Testis (tissue), 2 donors: Measurements from ENCODE around the gene COL23A1.

Experiments
- POLR2A ChIP-seq: fragments of 450-650 bp; IDR thresholded peaks from one replicate; pipeline ENCODE4 v1.6.1; 2017; ENCODE audit warnings: antibody characterized with exemption, mild to moderate bottlenecking, moderate library complexity
- TF ChIP-seq, protein P1 (sequence below), 3 experiments: fragments of 450-650 bp in 2 of 3; fragments of 200-600 bp in 1 of 3; sonication (generic) in 1 of 3; IDR thresholded peaks; one replicate each; pipeline ENCODE4 v1.5.1; 2016 to 2019; ENCODE audit warnings: antibody characterized with exemption in 3 of 3, mild to moderate bottlenecking in 2 of 3, moderate library complexity in 1 of 3

DNA sequence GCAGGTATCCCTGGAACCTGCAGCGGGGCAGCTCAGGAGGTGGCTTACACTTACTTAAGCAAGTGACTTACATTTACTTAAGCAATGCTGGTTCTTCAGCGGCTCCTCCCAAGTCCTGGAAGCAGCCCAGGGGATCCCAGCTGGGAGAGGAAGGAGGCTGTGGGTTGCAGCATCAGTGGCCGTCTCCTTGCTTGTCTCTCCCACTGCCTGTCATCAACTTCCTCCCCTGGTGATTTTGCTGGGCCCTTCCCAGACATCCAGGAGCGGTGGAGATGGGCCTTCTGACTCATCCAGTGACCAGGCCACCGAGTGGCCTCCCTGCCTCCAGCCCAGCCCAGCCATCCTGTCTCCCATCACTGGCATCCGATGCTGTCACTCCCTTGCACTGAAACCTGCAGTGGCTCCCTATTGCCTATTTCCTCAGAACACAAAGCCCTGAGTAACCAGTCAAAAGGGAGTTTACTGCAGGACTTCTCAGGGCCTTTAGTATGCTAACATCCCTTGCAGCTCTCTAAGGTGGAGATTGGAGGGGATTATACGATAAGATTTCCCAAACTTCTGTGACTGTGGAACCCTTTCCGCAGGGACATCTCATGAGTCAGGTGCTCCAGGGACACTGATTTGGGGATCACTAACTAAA is 201.7 kb downstream of the COL23A1 start:
- TF ChIP-seq, protein P1, sequence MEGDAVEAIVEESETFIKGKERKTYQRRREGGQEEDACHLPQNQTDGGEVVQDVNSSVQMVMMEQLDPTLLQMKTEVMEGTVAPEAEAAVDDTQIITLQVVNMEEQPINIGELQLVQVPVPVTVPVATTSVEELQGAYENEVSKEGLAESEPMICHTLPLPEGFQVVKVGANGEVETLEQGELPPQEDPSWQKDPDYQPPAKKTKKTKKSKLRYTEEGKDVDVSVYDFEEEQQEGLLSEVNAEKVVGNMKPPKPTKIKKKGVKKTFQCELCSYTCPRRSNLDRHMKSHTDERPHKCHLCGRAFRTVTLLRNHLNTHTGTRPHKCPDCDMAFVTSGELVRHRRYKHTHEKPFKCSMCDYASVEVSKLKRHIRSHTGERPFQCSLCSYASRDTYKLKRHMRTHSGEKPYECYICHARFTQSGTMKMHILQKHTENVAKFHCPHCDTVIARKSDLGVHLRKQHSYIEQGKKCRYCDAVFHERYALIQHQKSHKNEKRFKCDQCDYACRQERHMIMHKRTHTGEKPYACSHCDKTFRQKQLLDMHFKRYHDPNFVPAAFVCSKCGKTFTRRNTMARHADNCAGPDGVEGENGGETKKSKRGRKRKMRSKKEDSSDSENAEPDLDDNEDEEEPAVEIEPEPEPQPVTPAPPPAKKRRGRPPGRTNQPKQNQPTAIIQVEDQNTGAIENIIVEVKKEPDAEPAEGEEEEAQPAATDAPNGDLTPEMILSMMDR (IDR thresholded peaks at IDR 0.05) = no peak
- no peak for TF ChIP-seq POLR2A
